Naive B cell (primary cell): ENCODE data around the gene SHOX. TPM values are rescaled to one million over a fixed set of nuclear protein-coding genes. Genes with fewer than 3 reads are reported as not detected.

Experiments used
- ATAC-seq, 2 donors: fragments of 150-1000 bp; cut with Tn5 transposase; 2 replicates each; pipeline ENCODE4 v1.10.0; 2021; ENCODE audit warnings: low read depth in 2 of 2, mild to moderate bottlenecking in 2 of 2, moderate library complexity in 2 of 2
- DNase-seq: peaks from one replicate; pipeline ENCODE4 v3.0.0; 2022
- H3K27ac Mint-ChIP-seq, 6 donors: one replicate each; pipeline ENCODE4 v1.8.0; 2020 to 2022; ENCODE audit warnings: mild to moderate bottlenecking in 6 of 6, mixed read lengths in 6 of 6, moderate library complexity in 5 of 6, inconsistent platforms in 2 of 6
- H3K27me3 Mint-ChIP-seq, 3 donors: one replicate each; pipeline ENCODE4 v1.8.0; 2021 to 2022; ENCODE audit warnings: mixed read lengths in 3 of 3, mild to moderate bottlenecking in 1 of 3
- H3K36me3 Mint-ChIP-seq, 2 donors: one replicate each; pipeline ENCODE4 v1.8.0; 2020 to 2022; ENCODE audit warnings: mixed read lengths in 2 of 2, inconsistent platforms in 1 of 2, mild to moderate bottlenecking in 1 of 2
- H3K4me1 Mint-ChIP-seq, 3 donors: one replicate each; pipeline ENCODE4 v1.8.0; 2020 to 2022; ENCODE audit warnings: mixed read lengths in 3 of 3, inconsistent platforms in 1 of 3, mild to moderate bottlenecking in 1 of 3, moderate library complexity in 1 of 3
- H3K4me3 Mint-ChIP-seq, 8 donors: one replicate each; pipeline ENCODE4 v1.8.0; 2020 to 2022; ENCODE audit warnings: mild to moderate bottlenecking in 8 of 8, mixed read lengths in 8 of 8, moderate library complexity in 8 of 8, inconsistent platforms in 2 of 8
- H3K9me3 Mint-ChIP-seq, 7 donors: one replicate each; pipeline ENCODE4 v1.8.0; 2020 to 2022; ENCODE audit warnings: mixed read lengths in 7 of 7, mild to moderate bottlenecking in 5 of 7, inconsistent platforms in 2 of 7, moderate library complexity in 1 of 7
- polyA plus RNA-seq, 6 donors: library from polyadenylated mRNA; unstranded; fragments of 300-500 nt; fragmentation: Illumina TruSeq; gene quantifications; one replicate each; pipeline ENCODE4 v1.2.3, GENCODE V29; 2021; ENCODE audit warnings: low read depth in 6 of 6

The SHOX gene
- polyA plus RNA-seq, 6 donors from 2014 or later = not detected

DNA sequence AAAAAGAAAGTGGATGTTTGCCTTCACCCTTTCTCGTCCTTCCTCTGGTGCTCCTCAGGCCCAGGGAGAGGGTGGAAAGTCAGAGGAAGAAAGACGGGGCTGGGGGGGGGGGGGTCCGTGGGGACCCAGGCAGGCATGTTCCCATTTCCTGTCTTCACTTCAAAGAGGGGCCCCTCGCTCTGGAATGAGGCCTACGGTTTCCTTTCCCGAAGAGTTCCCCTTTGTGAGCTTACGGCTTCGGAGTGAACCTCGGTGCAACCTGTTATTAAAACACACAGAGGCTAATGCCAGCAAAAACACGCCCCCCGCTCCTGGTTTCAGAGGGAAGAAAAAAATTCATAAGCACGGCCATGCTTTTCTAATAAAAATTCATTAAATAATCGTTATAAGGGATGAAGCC, 40.1 kb downstream of the SHOX start:
- Mint-ChIP-seq H3K36me3 (peaks cover 0 to 5% of the 10 kb centered on the region in 2 donors), H3K27ac (no peak overlapping the region), H3K9me3 (peaks cover 0 to 8% (median 3%) of the 10 kb centered on the region in 7 donors), H3K27me3 (peaks cover 5 to 22% (median 17%) of the 10 kb centered on the region in 3 donors), H3K4me1 (peaks cover 0 to 5% (median 0%) of the 10 kb centered on the region in 3 donors), H3K4me3 (no peak overlapping the region)
- no peak for ATAC-seq
- DNase-seq = no peak

GRCh38 chrX:672931-673330, 42.3 kb downstream of the SHOX start:
- DNase-seq = no peak
- peaks cover 10 to 22% (median 17%) of the 10 kb centered on the region in 3 donors for H3K27me3 Mint-ChIP-seq
- H3K9me3 Mint-ChIP-seq = peaks cover 0 to 3% (median 0%) of the 10 kb centered on the region in 7 donors
- H3K4me1 Mint-ChIP-seq = peaks cover 0 to 5% (median 0%) of the 10 kb centered on the region in 3 donors
- H3K27ac Mint-ChIP-seq = no peak overlapping the region
- no peak overlapping the region for H3K4me3 Mint-ChIP-seq
- peaks cover 0 to 5% of the 10 kb centered on the region in 2 donors for H3K36me3 Mint-ChIP-seq
- ATAC-seq = no peak

DNA sequence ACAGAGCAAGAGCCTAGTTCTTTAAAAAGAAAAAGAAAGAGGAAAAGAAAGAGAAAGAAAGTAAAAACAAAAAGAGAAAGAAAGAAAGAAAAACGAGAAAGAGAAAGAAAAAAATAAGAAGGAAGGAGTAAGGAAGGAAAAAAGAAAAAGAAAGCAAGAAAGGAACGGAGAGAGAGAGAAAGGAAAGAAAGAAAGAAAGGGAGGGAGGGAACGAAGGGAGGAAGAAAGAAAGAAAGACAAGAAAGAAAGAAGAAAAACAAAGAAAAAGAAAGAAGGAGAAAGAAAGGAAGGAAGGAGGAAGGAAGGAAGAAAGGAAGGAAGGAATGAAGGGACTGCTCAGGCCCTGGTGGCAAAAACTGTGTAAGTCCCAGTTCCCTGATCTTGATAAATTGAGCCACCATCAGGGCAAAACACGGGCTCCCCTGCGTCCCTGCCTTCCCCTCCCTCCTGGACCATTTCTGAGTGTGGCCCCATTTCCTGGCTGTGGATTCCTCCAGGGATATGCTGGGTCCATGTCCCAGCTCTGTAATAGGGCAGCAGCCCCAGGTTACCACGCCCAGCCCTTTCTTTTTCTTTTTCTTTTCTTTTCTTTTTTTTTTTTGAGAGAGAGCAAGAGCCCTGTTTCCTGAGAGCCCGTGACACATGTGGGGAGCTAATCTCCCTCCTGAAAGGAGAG, 44.8 kb downstream of the SHOX start:
- DNase-seq (no peak), ATAC-seq (no peak)
- H3K27ac Mint-ChIP-seq = no peak overlapping the region
- H3K4me1 Mint-ChIP-seq = peaks cover 0 to 5% (median 0%) of the 10 kb centered on the region in 3 donors
- H3K4me3 Mint-ChIP-seq = no peak overlapping the region
- peaks cover 0 to 5% of the 10 kb centered on the region in 2 donors for H3K36me3 Mint-ChIP-seq
- H3K9me3 Mint-ChIP-seq = peaks cover 0 to 7% (median 3%) of the 10 kb centered on the region in 7 donors
- H3K27me3 Mint-ChIP-seq = peaks cover 10 to 22% (median 17%) of the 10 kb centered on the region in 3 donors

DNA sequence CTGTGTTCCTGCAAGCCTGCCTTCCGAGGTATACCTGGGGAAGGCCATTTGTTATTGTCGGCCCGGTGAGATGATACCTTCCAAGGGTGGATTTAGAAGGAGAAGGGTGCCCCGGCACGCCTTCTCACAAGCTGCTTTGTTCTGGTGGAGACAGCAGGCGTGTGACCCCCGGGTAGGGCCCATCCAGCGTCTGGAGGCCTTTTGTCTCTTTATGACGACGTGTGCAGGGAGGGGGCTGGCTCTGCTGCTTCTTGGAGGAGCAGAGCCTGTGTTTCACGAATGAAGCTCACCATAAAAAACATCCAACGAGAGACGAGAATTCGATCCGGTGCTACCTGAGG, 45.3 kb downstream of the SHOX start:
- Mint-ChIP-seq H3K27ac (peak overlapping the region in 1 of 6 donors; percentile 3), H3K4me3 (no peak overlapping the region), H3K36me3 (peaks cover 0 to 5% of the 10 kb centered on the region in 2 donors), H3K9me3 (peaks cover 0 to 7% (median 3%) of the 10 kb centered on the region in 7 donors), H3K27me3 (peaks cover 10 to 22% (median 17%) of the 10 kb centered on the region in 3 donors), H3K4me1 (peaks cover 0 to under 1% (median 0%) of the 10 kb centered on the region in 3 donors)
- no peak for DNase-seq
- ATAC-seq = no peak

DNA sequence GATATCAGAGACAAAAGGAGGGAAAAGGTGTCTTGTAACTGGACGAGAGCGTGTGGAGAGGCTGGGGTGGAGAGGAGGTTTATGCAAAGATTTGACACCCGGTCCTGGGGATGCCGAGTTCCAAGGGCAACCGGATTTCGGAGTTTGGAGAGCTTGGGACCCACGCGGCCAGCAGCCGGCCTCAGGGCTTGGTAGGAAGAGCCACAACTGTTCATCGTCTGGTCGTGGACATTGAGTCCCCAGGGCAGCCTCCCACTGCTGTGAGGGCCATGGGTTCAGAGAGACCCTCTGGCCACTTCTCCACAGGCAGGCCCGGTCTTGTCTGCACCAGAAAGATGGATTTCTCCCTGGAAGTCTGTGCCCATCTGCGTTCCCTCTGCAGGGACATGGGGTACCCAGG, 46.8 kb downstream of the SHOX start:
- DNase-seq = no peak
- H3K4me3 Mint-ChIP-seq = no peak overlapping the region
- H3K4me1 Mint-ChIP-seq = peaks cover 0 to 2% (median 0%) of the 10 kb centered on the region in 3 donors
- H3K27ac Mint-ChIP-seq = no peak overlapping the region
- peaks cover 0 to 17% (median 4%) of the 10 kb centered on the region in 7 donors for H3K9me3 Mint-ChIP-seq
- no peak for ATAC-seq
- peaks cover 6 to 25% (median 14%) of the 10 kb centered on the region in 3 donors for H3K27me3 Mint-ChIP-seq
- peaks cover 0 to 13% of the 10 kb centered on the region in 2 donors for H3K36me3 Mint-ChIP-seq

DNA sequence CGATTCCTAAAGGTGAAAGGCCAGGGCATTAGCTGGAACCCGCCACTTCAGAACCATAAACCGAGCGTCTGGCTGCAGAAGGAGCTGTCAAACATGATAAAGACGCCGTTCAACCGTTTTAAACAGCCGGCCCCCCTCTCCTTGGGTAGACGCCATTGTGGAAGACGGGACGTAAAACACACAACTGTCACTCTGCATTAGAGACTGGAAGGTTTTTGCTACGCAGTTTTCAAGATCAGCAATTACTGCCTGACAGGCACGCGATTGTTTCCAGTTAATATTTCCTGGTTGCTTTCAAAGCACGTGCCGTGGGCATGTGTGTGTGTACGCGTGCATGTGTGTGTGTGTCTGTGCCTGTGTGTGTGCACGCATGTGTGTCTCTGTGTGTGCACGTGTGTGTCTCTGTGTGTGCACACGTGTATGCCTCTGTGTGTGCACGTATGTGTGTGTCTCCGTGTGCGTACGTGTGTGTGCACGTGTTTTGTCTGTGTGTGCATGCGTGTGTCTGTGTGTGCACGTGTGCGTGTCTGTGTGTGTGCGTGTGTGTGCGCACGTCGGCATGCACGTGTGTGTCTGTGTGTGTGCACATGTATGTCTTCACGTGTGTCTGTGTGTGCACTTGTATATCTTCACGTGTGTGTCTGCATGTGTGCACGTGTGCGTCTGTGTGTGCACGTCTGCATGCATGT, 48.8 kb downstream of the SHOX start:
- Mint-ChIP-seq H3K9me3 (peaks cover 0 to 17% (median 4%) of the 10 kb centered on the region in 7 donors), H3K27me3 (peaks cover 0 to 24% (median 9%) of the 10 kb centered on the region in 3 donors), H3K4me3 (no peak overlapping the region), H3K4me1 (peaks cover 0 to 2% (median 0%) of the 10 kb centered on the region in 3 donors), H3K27ac (peak overlapping the region in 1 of 6 donors; percentile 74), H3K36me3 (peaks cover 0 to 10% of the 10 kb centered on the region in 2 donors)
- no peak for ATAC-seq
- DNase-seq = no peak

- Mint-ChIP-seq H3K27me3 (peaks cover 0 to 18% (median 9%) of the 10 kb centered on the region in 3 donors), H3K9me3 (peaks cover 0 to 17% (median 4%) of the 10 kb centered on the region in 7 donors), H3K27ac (no peak overlapping the region), H3K4me3 (no peak overlapping the region), H3K36me3 (peaks cover 0 to 10% of the 10 kb centered on the region in 2 donors), H3K4me1 (peaks cover 0 to 2% (median 0%) of the 10 kb centered on the region in 3 donors)
- no peak for DNase-seq
- no peak for ATAC-seq
Observed at GRCh38 chrX:680062-680461, 49.5 kb downstream of the SHOX start.

- peaks cover 0 to 12% (median 5%) of the 10 kb centered on the region in 3 donors for H3K27me3 Mint-ChIP-seq
- ATAC-seq = no peak
- no peak for DNase-seq
- H3K4me1 Mint-ChIP-seq = peaks cover 0 to 2% (median 0%) of the 10 kb centered on the region in 3 donors
- no peak overlapping the region for H3K27ac Mint-ChIP-seq
- H3K4me3 Mint-ChIP-seq = no peak overlapping the region
- H3K9me3 Mint-ChIP-seq = peaks cover 0 to 23% (median 5%) of the 10 kb centered on the region in 7 donors
- H3K36me3 Mint-ChIP-seq = peaks cover 0 to 10% of the 10 kb centered on the region in 2 donors
Observed at GRCh38 chrX:681989-682388, 51.4 kb downstream of the SHOX start.

- peaks cover 0 to 10% of the 10 kb centered on the region in 2 donors for H3K36me3 Mint-ChIP-seq
- no peak overlapping the region for H3K27ac Mint-ChIP-seq
- DNase-seq (no peak), ATAC-seq (no peak)
- H3K4me3 Mint-ChIP-seq = no peak overlapping the region
- H3K9me3 Mint-ChIP-seq = peaks cover 0 to 23% (median 5%) of the 10 kb centered on the region in 7 donors
- peaks cover 0 to 12% (median 5%) of the 10 kb centered on the region in 3 donors for H3K27me3 Mint-ChIP-seq
- H3K4me1 Mint-ChIP-seq = peaks cover 0 to 2% (median 0%) of the 10 kb centered on the region in 3 donors
Observed at GRCh38 chrX:682892-683291, 52.3 kb downstream of the SHOX start.

GRCh38 chrX:683576-683975, 53.0 kb downstream of the SHOX start:
- H3K27me3 Mint-ChIP-seq = peaks cover 0 to 12% (median 5%) of the 10 kb centered on the region in 3 donors
- peaks cover 0 to 2% (median 0%) of the 10 kb centered on the region in 3 donors for H3K4me1 Mint-ChIP-seq
- H3K4me3 Mint-ChIP-seq = no peak overlapping the region
- H3K27ac Mint-ChIP-seq = no peak overlapping the region
- peaks cover 0 to 23% (median 5%) of the 10 kb centered on the region in 7 donors for H3K9me3 Mint-ChIP-seq
- no peak for DNase-seq
- ATAC-seq = no peak
- peaks cover 0 to 10% of the 10 kb centered on the region in 2 donors for H3K36me3 Mint-ChIP-seq

- H3K36me3 Mint-ChIP-seq = peaks cover 0 to 10% of the 10 kb centered on the region in 2 donors
- ATAC-seq (no peak), DNase-seq (no peak)
- H3K27ac Mint-ChIP-seq = no peak overlapping the region
- H3K9me3 Mint-ChIP-seq = peaks cover 0 to 17% (median 5%) of the 10 kb centered on the region in 7 donors
- H3K4me1 Mint-ChIP-seq = peaks cover 0 to 2% (median 0%) of the 10 kb centered on the region in 3 donors
- H3K4me3 Mint-ChIP-seq = no peak overlapping the region
- peaks cover 0 to 12% (median 5%) of the 10 kb centered on the region in 3 donors for H3K27me3 Mint-ChIP-seq
Observed at GRCh38 chrX:685120-686032, 54.8 kb downstream of the SHOX start.

GRCh38 chrX:689983-690382, 59.4 kb downstream of the SHOX start:
- H3K27ac Mint-ChIP-seq = no peak overlapping the region
- H3K36me3 Mint-ChIP-seq = no peaks in the 10 kb centered on the region
- H3K9me3 Mint-ChIP-seq = peaks cover 3 to 14% (median 9%) of the 10 kb centered on the region in 7 donors
- no peak for ATAC-seq
- H3K4me3 Mint-ChIP-seq = no peak overlapping the region
- H3K4me1 Mint-ChIP-seq = no peaks in the 10 kb centered on the region
- no peaks in the 10 kb centered on the region for H3K27me3 Mint-ChIP-seq
- no peak for DNase-seq

GRCh38 chrX:694800-695199, 64.2 kb downstream of the SHOX start:
- Mint-ChIP-seq H3K4me1 (peaks cover 0 to 6% (median 0%) of the 10 kb centered on the region in 3 donors), H3K36me3 (no peaks in the 10 kb centered on the region), H3K9me3 (peaks cover 3 to 30% (median 14%) of the 10 kb centered on the region in 7 donors), H3K27ac (no peak overlapping the region), H3K27me3 (no peaks in the 10 kb centered on the region), H3K4me3 (no peak overlapping the region)
- DNase-seq = no peak
- no peak for ATAC-seq
